ENCODE data around the gene TLE2. TPM values are rescaled to one million over a fixed set of nuclear protein-coding genes. Genes with fewer than 3 reads are reported as not detected.

TLE2 gene
- total RNA-seq, 4 donors from 2014 or later = 6.5 to 29.7 (median 16.3) TPM

GRCh38 chr19:2993579-2993978, 35.5 kb downstream of the TLE2 start:
- no peak for TF ChIP-seq CTCF (IDR thresholded peaks at IDR 0.05; ENCODE audit: low read depth)

GRCh38 chr19:2992958-2993357, 36.1 kb downstream of the TLE2 start:
- TF ChIP-seq CTCF (IDR thresholded peaks at IDR 0.05; ENCODE audit: low read depth) = no peak

GRCh38 chr19:2989236-2989946, 39.7 kb downstream of the TLE2 start:
- TF ChIP-seq CTCF (IDR thresholded peaks at IDR 0.05; ENCODE audit: low read depth) = no peak

GRCh38 chr19:2988568-2988967, 40.5 kb downstream of the TLE2 start:
- no peak for TF ChIP-seq CTCF (IDR thresholded peaks at IDR 0.05; ENCODE audit: low read depth)

- no peak for TF ChIP-seq CTCF (IDR thresholded peaks at IDR 0.05; ENCODE audit: low read depth)
Measured at GRCh38 chr19:2987797-2988196, 41.3 kb downstream of the TLE2 start.

GRCh38 chr19:2986951-2987524, 42.0 kb downstream of the TLE2 start:
- TF ChIP-seq CTCF (IDR thresholded peaks at IDR 0.05; ENCODE audit: low read depth) = no peak

- no peak for TF ChIP-seq CTCF (IDR thresholded peaks at IDR 0.05; ENCODE audit: low read depth)
Measured at GRCh38 chr19:2984215-2984528, 44.9 kb downstream of the TLE2 start.
